HCT116 (cell line): ENCODE measurements around the gene SAYSD1. TPM values are rescaled to one million over a fixed set of nuclear protein-coding genes. Genes with fewer than 3 reads are reported as not detected.

Experiments
- ATAC-seq: fragments of 200-7000 bp; cut with Tn5 transposase; 2 replicates; pipeline ENCODE4 v1.9.1; 2020; ENCODE audit warnings: mild to moderate bottlenecking, moderate library complexity
- BruUV-seq: library from RNA; stranded (reverse); fragments of 400-500 nt; replicated peaks from 2 replicates; lab custom pipeline; 2021; lab: Mats Ljungman, UMichigan
- CTCF ChIA-PET: fragments of 300-600 bp; sonication (Branson Sonifier 250); formaldehyde crosslinking; loops from one replicate; lab custom pipeline; 2021; ENCODE audit warnings: antibody characterized with exemption; lab: Charles Lee
- POLR2A ChIA-PET: fragments of 300-600, 350-600 bp; sonication (Branson Sonifier 250); formaldehyde crosslinking; loops from one replicate; lab custom pipeline; 2021; ENCODE audit warnings: antibody characterized with exemption; lab: Charles Lee
- RAD21 ChIA-PET, 2 experiments: fragments of 300-600 bp; sonication (Branson Sonifier 250); formaldehyde crosslinking; loops; one replicate each; lab custom pipeline; 2023; ENCODE audit warnings: low total read pairs in 2 of 2; ENCODE audit not compliant: uncharacterized antibody in 2 of 2, unreplicated experiment in 2 of 2, low non-redundant PET in 1 of 2; lab: Charles Lee
- DNase-seq: peaks from one replicate; pipeline ENCODE4 v3.0.0-alpha.2; 2010; ENCODE audit warnings: low read depth, low spot score
- H2AFZ ChIP-seq: fragments of 200-600 bp; shearing (Covaris generic), sonication (generic); 2 replicates; pipeline ENCODE4 v1.6.1; 2017; ENCODE audit warnings: low read depth, mixed run types, mixed read lengths, antibody characterized with exemption, low read length; ENCODE audit not compliant: poor library complexity, severe bottlenecking
- H3K27ac ChIP-seq: 2 replicates; pipeline ENCODE4 v1.5.1; 2012; ENCODE audit warnings: low read depth, low read length
- H3K27me3 ChIP-seq: fragments of 200-600 bp; sonication (generic); 2 replicates; pipeline ENCODE4 v1.6.1; 2016; ENCODE audit warnings: mixed run types, low read length, mixed read lengths; ENCODE audit not compliant: insufficient read depth
- H3K36me3 ChIP-seq, 2 experiments: fragments of 200-500 bp in 1 of 2; fragments of 200-600 bp in 1 of 2; sonication (Bioruptor generic) in 1 of 2; sonication (generic) in 1 of 2; 2 replicates each; pipeline versions ENCODE4 v1.5.1 to v1.6.1; 2014 to 2016; ENCODE audit warnings: low read length in 2 of 2, inconsistent platforms in 1 of 2, mixed read lengths in 1 of 2, mixed run types in 1 of 2; ENCODE audit not compliant: insufficient read depth in 2 of 2, control insufficient read depth in 1 of 2
- H3K4me1 ChIP-seq, 2 experiments: fragments of 200-600 bp in 1 of 2; sonication (generic) in 1 of 2; 2 replicates each; pipeline versions ENCODE4 v1.5.1 to v1.6.1; 2012 to 2017; ENCODE audit warnings: low read length in 2 of 2, inconsistent platforms in 1 of 2, mild to moderate bottlenecking in 1 of 2, mixed read lengths in 1 of 2, mixed run types in 1 of 2, moderate library complexity in 1 of 2; ENCODE audit not compliant: insufficient read depth in 2 of 2, control insufficient read depth in 1 of 2
- H3K4me2 ChIP-seq: fragments of 200-600 bp; sonication (generic); 2 replicates; pipeline ENCODE4 v1.6.1; 2017; ENCODE audit warnings: mixed run types, low read length, mixed read lengths
- H3K4me3 ChIP-seq, 2 experiments: fragments of 200-600 bp in 1 of 2; sonication (generic) in 1 of 2; replicated peaks in 1 of 2; 2 replicates each; pipeline ENCODE4 v1.5.1; 2011 to 2016; ENCODE audit warnings: low read length in 2 of 2, control low read depth in 1 of 2, low read depth in 1 of 2, mild to moderate bottlenecking in 1 of 2, mixed read lengths in 1 of 2, mixed run types in 1 of 2
- H3K79me2 ChIP-seq: fragments of 200-600 bp; sonication (generic); 2 replicates; pipeline ENCODE4 v1.6.1; 2017; ENCODE audit warnings: mild to moderate bottlenecking, mixed run types, low read length, moderate library complexity, mixed read lengths; ENCODE audit not compliant: insufficient read depth
- H3K9ac ChIP-seq: fragments of 200-600 bp; sonication (generic); 2 replicates; pipeline ENCODE4 v1.6.1; 2016; ENCODE audit warnings: low read length, mixed read lengths
- H3K9me2 ChIP-seq: fragments of 200-600 bp; sonication (generic), shearing (Covaris generic); 2 replicates; pipeline ENCODE4 v1.6.1; 2017; ENCODE audit warnings: mixed run types, mild to moderate bottlenecking, moderate library complexity; ENCODE audit not compliant: insufficient read depth
- H3K9me3 ChIP-seq, 2 experiments: fragments of 200-500 bp in 1 of 2; fragments of 200-600 bp in 1 of 2; sonication (Bioruptor generic) in 1 of 2; sonication (generic) in 1 of 2; 2 replicates each; pipeline ENCODE4 v1.6.1; 2014 to 2017; ENCODE audit warnings: low read length in 2 of 2, mixed read lengths in 2 of 2, inconsistent platforms in 1 of 2, low read depth in 1 of 2, mild to moderate bottlenecking in 1 of 2, mixed run types in 1 of 2, moderate library complexity in 1 of 2; ENCODE audit not compliant: control insufficient read depth in 1 of 2, insufficient read depth in 1 of 2
- H4K20me1 ChIP-seq: fragments of 200-600 bp; sonication (generic), shearing (Covaris generic); 2 replicates; pipeline ENCODE4 v1.6.1; 2017; ENCODE audit warnings: mixed run types, mild to moderate bottlenecking, moderate library complexity; ENCODE audit not compliant: insufficient read depth
- ELF1 ChIP-seq: IDR thresholded peaks from 2 replicates; pipeline ENCODE4 v1.6.1; 2012; ENCODE audit warnings: low read depth, borderline replicate concordance
- EZH2 ChIP-seq: fragments of 200-600 bp; sonication (generic); IDR thresholded peaks from 2 replicates; pipeline ENCODE4 v1.6.1; 2017; ENCODE audit warnings: antibody characterized with exemption, mixed run types
- FOSL1 ChIP-seq: IDR thresholded peaks from 2 replicates; pipeline ENCODE4 v1.6.1; 2012; ENCODE audit warnings: low read depth
- POLR2A ChIP-seq: IDR thresholded peaks from 2 replicates; pipeline ENCODE4 v1.7.0; 2011; ENCODE audit warnings: borderline replicate concordance; ENCODE audit not compliant: insufficient read depth, insufficient read length; ENCODE audit errors: extremely low read depth
- POLR2AphosphoS5 ChIP-seq: IDR thresholded peaks from 2 replicates; pipeline ENCODE4 v1.6.1; 2011; ENCODE audit warnings: mild to moderate bottlenecking, low read depth, low read length, moderate library complexity
- RAD21 ChIP-seq: IDR thresholded peaks from 2 replicates; pipeline ENCODE4 v1.6.1; 2012; ENCODE audit warnings: low read depth, mild to moderate bottlenecking
- SP1 ChIP-seq: IDR thresholded peaks from 2 replicates; pipeline ENCODE4 v1.6.1; 2012; ENCODE audit warnings: low read depth
- SRF ChIP-seq: IDR thresholded peaks from 2 replicates; pipeline ENCODE4 v1.6.1; 2012; ENCODE audit warnings: low read depth
- YY1 ChIP-seq: IDR thresholded peaks from 2 replicates; pipeline ENCODE4 v1.6.1; 2011; ENCODE audit warnings: low read length, low read depth, moderate library complexity, mild to moderate bottlenecking; ENCODE audit not compliant: insufficient replicate concordance; ENCODE audit errors: extremely low read depth
- ZFX ChIP-seq: fragments of 450-650 bp; IDR thresholded peaks from 2 replicates; pipeline ENCODE4 v1.6.1; 2017
- ZNF274 ChIP-seq: fragments of 200-500 bp; sonication (Bioruptor generic); IDR thresholded peaks from 2 replicates; pipeline ENCODE4 v1.6.1; 2014; ENCODE audit warnings: mild to moderate bottlenecking, low read depth, low read length, inconsistent platforms
- intact Hi-C: fragments of 100-400 bp; cut with micrococcal nuclease; formaldehyde crosslinking; loops from 2 replicates; pipeline ENCODE4 v1.10.0; 2022
- total RNA-seq: library from RNA; stranded (reverse); gene quantifications from one replicate; pipeline ENCODE4 v1.2.1, GENCODE V29; 2021; ENCODE audit not compliant: unreplicated experiment
- TF ChIP-seq, protein P1 (sequence below), 3 experiments: fragments of 200-600 bp in 1 of 3; sonication (generic) in 1 of 3; IDR thresholded peaks in 2 of 3; conservative IDR thresholded peaks in 1 of 3; 2 replicates each; pipeline ENCODE4 v1.5.1; 2012 to 2017; ENCODE audit warnings: low read depth in 2 of 3, low read length in 2 of 3, antibody characterized with exemption in 1 of 3, borderline replicate concordance in 1 of 3, control low read depth in 1 of 3, mild to moderate bottlenecking in 1 of 3, mixed read lengths in 1 of 3, mixed run types in 1 of 3, moderate library complexity in 1 of 3; ENCODE audit not compliant: insufficient read depth in 1 of 3
- TF ChIP-seq, protein P2 (sequence below): IDR thresholded peaks from 2 replicates; pipeline ENCODE4 v1.6.1; 2012
- TF ChIP-seq, protein P3 (sequence below): IDR thresholded peaks from 2 replicates; pipeline ENCODE4 v1.6.1; 2012; ENCODE audit warnings: low read depth

SAYSD1 gene
- total RNA-seq, 1 experiment from 2014 or later, result 10.1 TPM

GRCh38 chr6:39095578-39095977 is 19.4 kb downstream of the SAYSD1 start (continued):
- TF ChIP-seq, protein P1, sequence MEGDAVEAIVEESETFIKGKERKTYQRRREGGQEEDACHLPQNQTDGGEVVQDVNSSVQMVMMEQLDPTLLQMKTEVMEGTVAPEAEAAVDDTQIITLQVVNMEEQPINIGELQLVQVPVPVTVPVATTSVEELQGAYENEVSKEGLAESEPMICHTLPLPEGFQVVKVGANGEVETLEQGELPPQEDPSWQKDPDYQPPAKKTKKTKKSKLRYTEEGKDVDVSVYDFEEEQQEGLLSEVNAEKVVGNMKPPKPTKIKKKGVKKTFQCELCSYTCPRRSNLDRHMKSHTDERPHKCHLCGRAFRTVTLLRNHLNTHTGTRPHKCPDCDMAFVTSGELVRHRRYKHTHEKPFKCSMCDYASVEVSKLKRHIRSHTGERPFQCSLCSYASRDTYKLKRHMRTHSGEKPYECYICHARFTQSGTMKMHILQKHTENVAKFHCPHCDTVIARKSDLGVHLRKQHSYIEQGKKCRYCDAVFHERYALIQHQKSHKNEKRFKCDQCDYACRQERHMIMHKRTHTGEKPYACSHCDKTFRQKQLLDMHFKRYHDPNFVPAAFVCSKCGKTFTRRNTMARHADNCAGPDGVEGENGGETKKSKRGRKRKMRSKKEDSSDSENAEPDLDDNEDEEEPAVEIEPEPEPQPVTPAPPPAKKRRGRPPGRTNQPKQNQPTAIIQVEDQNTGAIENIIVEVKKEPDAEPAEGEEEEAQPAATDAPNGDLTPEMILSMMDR (IDR thresholded peaks at IDR 0.05 in 2 of 3, conservative IDR thresholded peaks at IDR 0.05 in 1 of 3; ENCODE audit: borderline replicate concordance in 1 of 3, insufficient read depth in 1 of 3, low read depth in 2 of 3, low read length in 2 of 3), result no peak

DNA sequence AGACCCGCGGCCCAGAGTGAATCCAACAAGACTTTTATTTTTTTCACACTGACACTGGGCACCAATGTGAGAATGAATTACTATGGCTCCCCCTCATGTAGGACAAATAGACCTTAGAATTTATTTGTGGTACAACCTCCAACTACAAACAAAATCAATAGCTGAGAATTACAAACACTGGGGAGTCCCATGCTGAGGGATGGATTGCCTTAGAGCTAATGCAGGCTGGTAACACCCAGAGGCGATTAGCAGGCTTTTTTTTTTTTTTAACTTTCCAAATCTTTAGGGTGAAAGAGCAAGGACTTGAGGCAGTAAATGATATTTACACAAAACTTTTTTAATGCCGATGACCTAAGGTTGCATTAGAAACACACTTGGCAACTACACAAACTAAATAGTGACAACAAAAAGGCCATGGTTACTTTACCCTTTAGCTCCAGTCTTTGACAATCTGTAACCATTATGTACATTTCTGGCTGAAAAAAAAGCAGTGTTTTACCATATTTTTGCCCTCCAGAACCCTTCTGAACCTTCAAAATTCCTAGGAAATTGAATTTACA is 21.8 kb downstream of the SAYSD1 start:
- POLR2A ChIA-PET, result no interaction called here
- no TSS peak for BruUV-seq
- TF ChIP-seq POLR2A, result no peak
- TF ChIP-seq ELF1, result no peak
- TF ChIP-seq, protein P1 (IDR thresholded peaks at IDR 0.05 in 2 of 3, conservative IDR thresholded peaks at IDR 0.05 in 1 of 3; ENCODE audit: borderline replicate concordance in 1 of 3, insufficient read depth in 1 of 3, low read depth in 2 of 3, low read length in 2 of 3), result no peak
- no peak for TF ChIP-seq SRF
- no peak for TF ChIP-seq FOSL1
- no peak for TF ChIP-seq YY1
- TF ChIP-seq, protein P2, sequence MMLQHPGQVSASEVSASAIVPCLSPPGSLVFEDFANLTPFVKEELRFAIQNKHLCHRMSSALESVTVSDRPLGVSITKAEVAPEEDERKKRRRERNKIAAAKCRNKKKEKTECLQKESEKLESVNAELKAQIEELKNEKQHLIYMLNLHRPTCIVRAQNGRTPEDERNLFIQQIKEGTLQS, result no peak
- no peak for TF ChIP-seq ZFX
- no peak for TF ChIP-seq POLR2AphosphoS5
- TF ChIP-seq, protein P3, sequence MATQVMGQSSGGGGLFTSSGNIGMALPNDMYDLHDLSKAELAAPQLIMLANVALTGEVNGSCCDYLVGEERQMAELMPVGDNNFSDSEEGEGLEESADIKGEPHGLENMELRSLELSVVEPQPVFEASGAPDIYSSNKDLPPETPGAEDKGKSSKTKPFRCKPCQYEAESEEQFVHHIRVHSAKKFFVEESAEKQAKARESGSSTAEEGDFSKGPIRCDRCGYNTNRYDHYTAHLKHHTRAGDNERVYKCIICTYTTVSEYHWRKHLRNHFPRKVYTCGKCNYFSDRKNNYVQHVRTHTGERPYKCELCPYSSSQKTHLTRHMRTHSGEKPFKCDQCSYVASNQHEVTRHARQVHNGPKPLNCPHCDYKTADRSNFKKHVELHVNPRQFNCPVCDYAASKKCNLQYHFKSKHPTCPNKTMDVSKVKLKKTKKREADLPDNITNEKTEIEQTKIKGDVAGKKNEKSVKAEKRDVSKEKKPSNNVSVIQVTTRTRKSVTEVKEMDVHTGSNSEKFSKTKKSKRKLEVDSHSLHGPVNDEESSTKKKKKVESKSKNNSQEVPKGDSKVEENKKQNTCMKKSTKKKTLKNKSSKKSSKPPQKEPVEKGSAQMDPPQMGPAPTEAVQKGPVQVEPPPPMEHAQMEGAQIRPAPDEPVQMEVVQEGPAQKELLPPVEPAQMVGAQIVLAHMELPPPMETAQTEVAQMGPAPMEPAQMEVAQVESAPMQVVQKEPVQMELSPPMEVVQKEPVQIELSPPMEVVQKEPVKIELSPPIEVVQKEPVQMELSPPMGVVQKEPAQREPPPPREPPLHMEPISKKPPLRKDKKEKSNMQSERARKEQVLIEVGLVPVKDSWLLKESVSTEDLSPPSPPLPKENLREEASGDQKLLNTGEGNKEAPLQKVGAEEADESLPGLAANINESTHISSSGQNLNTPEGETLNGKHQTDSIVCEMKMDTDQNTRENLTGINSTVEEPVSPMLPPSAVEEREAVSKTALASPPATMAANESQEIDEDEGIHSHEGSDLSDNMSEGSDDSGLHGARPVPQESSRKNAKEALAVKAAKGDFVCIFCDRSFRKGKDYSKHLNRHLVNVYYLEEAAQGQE, result no peak
- no peak for TF ChIP-seq EZH2
- no peak for TF ChIP-seq SP1
- TF ChIP-seq RAD21, result no peak
- TF ChIP-seq ZNF274, result no peak

More for the DNA sequence above, 21.8 kb downstream of the SAYSD1 start:
- Histone ChIP-seq H3K9me2 (no peaks in the 10 kb centered on the region), H3K27ac (no peak overlapping the region), H3K4me3 (no peak overlapping the region), H3K27me3 (peaks cover 62% of the 10 kb centered on the region), H3K36me3 (no peaks in the 10 kb centered on the region), H3K4me2 (no peak overlapping the region), H3K9me3 (no peaks in the 10 kb centered on the region), H3K9ac (no peak overlapping the region), H3K4me1 (no peaks in the 10 kb centered on the region), H3K79me2 (no peaks in the 10 kb centered on the region), H4K20me1 (no peaks in the 10 kb centered on the region), H2AFZ (no peak overlapping the region)
- ChIA-PET RAD21 (no interaction called here), CTCF (interaction anchor here (0.6 to 1.2 kb wide), 2 partner anchors 9 to 1229 kb away, joined by 3 to 4 read pairs; no protein-coding TSS in a partner anchor)
- ATAC-seq (no peak), DNase-seq (no peak)
- intact Hi-C loops, result no loop called here
